Sigmoid colon (tissue), 7 donors: ENCODE results near the gene NOS3. TPM values are rescaled to one million over a fixed set of nuclear protein-coding genes. Genes with fewer than 3 reads are reported as not detected.

ENCODE experiments used
- DNase-seq: peaks from one replicate; pipeline ENCODE4 v3.0.0-alpha.2; 2019
- H3K27ac ChIP-seq, 4 donors: fragments of 200-600 bp; sonication (generic); one replicate each; pipeline ENCODE4 v1.5.1; 2016 to 2019; ENCODE audit warnings: mild to moderate bottlenecking in 1 of 4
- H3K27me3 ChIP-seq, 3 donors: fragments of 200-600 bp; sonication (generic); one replicate each; pipeline ENCODE4 v1.5.1; 2019; ENCODE audit warnings: mild to moderate bottlenecking in 1 of 3
- H3K36me3 ChIP-seq, 4 donors: fragments of 200-600 bp; sonication (generic); one replicate each; pipeline ENCODE4 v1.5.1; 2016 to 2019
- H3K4me1 ChIP-seq, 4 donors: fragments of 200-600 bp; sonication (generic); one replicate each; pipeline ENCODE4 v1.5.1; 2017 to 2019
- H3K4me3 ChIP-seq, 4 donors: fragments of 200-600 bp; sonication (generic); one replicate each; pipeline ENCODE4 v1.5.1; 2017 to 2019; ENCODE audit warnings: mild to moderate bottlenecking in 2 of 4, moderate library complexity in 1 of 4
- H3K9me3 ChIP-seq, 4 donors: fragments of 200-600 bp in 3 of 4; sonication (generic) in 3 of 4; one replicate each; pipeline versions ENCODE4 v1.5.1 to v1.6.1; 2013 to 2019
- CTCF ChIP-seq, 4 experiments: fragments of 450-650 bp in 3 of 4; fragments of 200-600 bp in 1 of 4; IDR thresholded peaks; one replicate each; pipeline ENCODE4 v1.5.1; 2016 to 2019; ENCODE audit warnings: antibody characterized with exemption in 4 of 4, mild to moderate bottlenecking in 3 of 4, moderate library complexity in 2 of 4
- EP300 ChIP-seq, 4 donors: sonication (generic); formaldehyde crosslinking; IDR thresholded peaks; one replicate each; pipeline ENCODE4 v1.6.1; 2017; ENCODE audit warnings: antibody characterized with exemption in 4 of 4
- POLR2A ChIP-seq, 2 donors: fragments of 450-650 bp; IDR thresholded peaks; one replicate each; pipeline ENCODE4 v1.6.1; 2016; ENCODE audit warnings: antibody characterized with exemption in 2 of 2, mild to moderate bottlenecking in 2 of 2, moderate library complexity in 2 of 2
- POLR2AphosphoS5 ChIP-seq, 4 donors: sonication (generic); formaldehyde crosslinking; IDR thresholded peaks; one replicate each; pipeline ENCODE4 v1.6.1; 2017; ENCODE audit warnings: antibody characterized with exemption in 4 of 4
- WGBS, 2 donors: extraction: QIAGEN DNeasy Blood & Tissue Kit; methylation state at CpG; one replicate each; pipeline ENCODE4 v1.1.7; 2013; 5-methylcytosine and 5-hydroxymethylcytosine counted together
- intact Hi-C: fragments of 100-400 bp; cut with DNase I; formaldehyde crosslinking; loops from one replicate; pipeline ENCODE4 v1.15.1; 2023
- polyA plus RNA-seq, 3 donors: library from polyadenylated mRNA; stranded (reverse); fragments of 200-250 nt; gene quantifications; one replicate each; pipeline ENCODE4 v1.2.3, GENCODE V29; 2013
- total RNA-seq, 4 donors: library from RNA; depleted of rRNA; stranded (reverse); fragments of >200 nt; gene quantifications; one replicate each; pipeline ENCODE4 v1.1.0, GENCODE V29; 2016
- donor health status: healthy with polysubstance abuse.
- donor health status: Bipolar disorder and iron deficiency.
- donor health status: healthy.

The NOS3 gene
- total and polyA plus RNA-seq, 7 donors = 0.23 to 7.2 (median 1.8) TPM

- no peaks in the 10 kb centered on the region for H3K27me3 ChIP-seq
Observed at GRCh38 chr7:150973571-150974451, 17.0 kb upstream of the NOS3 start.

GRCh38 chr7:150974468-150975391 lies 16.1 kb upstream of the NOS3 start:
- peak overlapping the region; percentile 84 to 97 (median 90) for H3K27ac ChIP-seq
- no peaks in the 10 kb centered on the region for H3K9me3 ChIP-seq
- intact Hi-C loops = loop anchor here (5.0 kb wide), 1 partner anchor 113 kb away; the partner anchor contains the start of gene AGAP3
- 1% methylated on average over 89 of the region's 89 CpGs for WGBS, 2 donors
- no peaks in the 10 kb centered on the region for H3K36me3 ChIP-seq
- no peaks in the 10 kb centered on the region for H3K27me3 ChIP-seq
- H3K4me3 ChIP-seq = peak overlapping the region; percentile 18 to 68 (median 46)
- H3K4me1 ChIP-seq = peaks cover 0 to 95% (median 91%) of the 10 kb centered on the region in 4 donors
- peak; percentile 81 for DNase-seq
- TF ChIP-seq POLR2A (IDR thresholded peaks at IDR 0.05) (peak in 1 of 2 donors; percentile 37), EP300 (IDR thresholded peaks at IDR 0.05) (no peak), POLR2AphosphoS5 (IDR thresholded peaks at IDR 0.05) (peak in 3 of 4 donors; percentile 58 to 71 (median 70)), CTCF (IDR thresholded peaks at IDR 0.05) (peak in 3 of 4 experiments; percentile 7 to 35 (median 28))

More at GRCh38 chr7:150973571-150974451, 17.0 kb upstream of the NOS3 start:
- 18 to 30% methylated on average over 27 of the region's 27 CpGs for WGBS, 2 donors
- intact Hi-C loops = no loop called here
- peak overlapping the region; percentile 84 to 97 (median 90) for H3K27ac ChIP-seq
- TF ChIP-seq POLR2A (IDR thresholded peaks at IDR 0.05) (no peak), POLR2AphosphoS5 (IDR thresholded peaks at IDR 0.05) (no peak), CTCF (IDR thresholded peaks at IDR 0.05) (no peak), EP300 (IDR thresholded peaks at IDR 0.05) (no peak)
- peaks cover 0 to 95% (median 93%) of the 10 kb centered on the region in 4 donors for H3K4me1 ChIP-seq
- H3K4me3 ChIP-seq = peak overlapping the region in 2 of 4 donors; percentile 48 to 68
- DNase-seq = no peak
- no peaks in the 10 kb centered on the region for H3K36me3 ChIP-seq
- H3K9me3 ChIP-seq = no peaks in the 10 kb centered on the region

- intact Hi-C loops = loop anchor here (5.0 kb wide), 1 partner anchor 112 kb away; the partner anchor contains the start of gene AGAP3
- 41 to 72% methylated on average over 9 of the region's 9 CpGs for WGBS, 2 donors
- Histone ChIP-seq H3K9me3 (no peaks in the 10 kb centered on the region), H3K36me3 (no peaks in the 10 kb centered on the region), H3K4me3 (peak overlapping the region; percentile 18 to 68 (median 54)), H3K4me1 (peaks cover 0 to 93% (median 89%) of the 10 kb centered on the region in 4 donors), H3K27me3 (no peaks in the 10 kb centered on the region), H3K27ac (peak overlapping the region; percentile 84 to 97 (median 90))
- TF ChIP-seq POLR2AphosphoS5 (IDR thresholded peaks at IDR 0.05) = no peak
- TF ChIP-seq POLR2A (IDR thresholded peaks at IDR 0.05) = no peak
- TF ChIP-seq EP300 (IDR thresholded peaks at IDR 0.05) = no peak
- no peak for TF ChIP-seq CTCF (IDR thresholded peaks at IDR 0.05)
- peak; percentile 82 for DNase-seq
Observed at GRCh38 chr7:150975536-150976319, 15.1 kb upstream of the NOS3 start.
